Stimulated activated CD8-positive, alpha-beta memory T cell treated with anti-CD3 and anti-CD28 coated beads, Interleukin-7, amount 100 ng/mL, for 48 hours (primary cell): Measurements from ENCODE around the gene C17orf67.
A peak's percentile ranks its signal among the peaks of the same experiment; 100 is the strongest.

Experiments
- DNase-seq, 2 donors: peaks; one replicate each; pipeline ENCODE4 v3.0.0-alpha.2; 2020; ENCODE audit warnings: low read depth in 1 of 2; ENCODE audit errors: extremely low read depth in 1 of 2

C17orf67 gene

DNA sequence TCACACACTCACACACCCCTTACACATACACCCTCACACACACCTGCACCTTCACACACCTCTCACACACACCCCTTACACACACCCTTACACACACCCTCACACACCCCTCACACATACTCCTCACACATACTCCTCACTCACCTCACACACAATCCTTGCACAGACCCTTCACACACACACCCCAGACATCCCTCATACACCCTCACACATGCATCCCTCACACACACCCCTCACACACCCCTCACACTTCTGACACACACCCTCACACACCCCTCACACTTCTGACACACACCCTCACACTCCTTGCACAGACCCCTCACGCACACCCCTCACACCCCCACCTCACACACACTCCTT lies 23.9 kb downstream of the C17orf67 start:
- DNase-seq: no peak

DNA sequence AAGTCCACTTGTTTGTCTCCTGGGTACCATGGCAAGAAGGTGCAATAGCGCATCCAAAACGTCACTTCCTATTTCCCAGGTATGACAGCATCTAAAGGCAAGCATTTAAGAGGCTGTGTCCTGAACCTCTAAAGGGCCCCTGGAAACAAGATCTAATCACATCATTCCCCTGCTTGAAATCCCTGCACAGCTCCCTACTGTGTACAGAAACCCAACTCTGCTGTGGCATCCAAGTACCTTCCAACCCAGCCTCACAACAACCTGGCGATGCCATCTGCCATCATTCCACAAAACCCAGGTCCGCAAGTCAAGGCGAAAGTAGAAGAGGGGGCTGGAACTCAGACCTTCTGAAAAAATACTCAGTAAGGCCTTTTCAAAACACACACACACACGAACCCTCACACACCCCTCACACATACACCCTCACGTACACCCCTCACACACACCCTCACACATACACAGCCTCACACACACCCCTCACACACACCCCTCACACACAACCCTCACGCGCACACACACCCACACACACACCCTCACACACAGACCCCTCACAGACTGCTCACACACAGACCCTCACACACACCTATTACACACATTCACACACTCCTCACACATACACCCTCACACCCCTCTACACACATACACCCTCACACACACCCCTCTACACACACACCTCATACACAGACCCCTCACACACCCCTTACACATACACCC lies 24.5 kb downstream of the C17orf67 start:
- DNase-seq: no peak

DNA sequence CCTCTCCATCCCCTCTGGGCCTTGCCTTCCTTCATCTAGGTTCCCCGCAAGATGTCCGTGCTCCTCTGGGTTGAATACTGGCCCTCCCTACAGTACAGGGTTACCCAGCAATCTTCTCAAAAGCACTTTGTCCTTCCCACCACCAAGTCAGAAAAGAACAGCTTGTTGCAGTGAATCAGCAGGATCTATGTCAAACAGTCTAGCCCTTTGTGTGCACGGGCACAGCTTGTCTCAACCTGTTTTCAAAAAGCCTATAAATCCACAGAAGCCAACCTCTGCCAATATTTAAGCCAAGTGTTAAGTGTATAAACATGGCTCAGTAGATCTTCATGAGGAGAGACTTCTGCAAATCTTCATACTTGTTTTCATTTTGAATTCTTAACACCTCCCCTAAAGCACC lies 25.2 kb downstream of the C17orf67 start:
- DNase-seq: no peak

DNA sequence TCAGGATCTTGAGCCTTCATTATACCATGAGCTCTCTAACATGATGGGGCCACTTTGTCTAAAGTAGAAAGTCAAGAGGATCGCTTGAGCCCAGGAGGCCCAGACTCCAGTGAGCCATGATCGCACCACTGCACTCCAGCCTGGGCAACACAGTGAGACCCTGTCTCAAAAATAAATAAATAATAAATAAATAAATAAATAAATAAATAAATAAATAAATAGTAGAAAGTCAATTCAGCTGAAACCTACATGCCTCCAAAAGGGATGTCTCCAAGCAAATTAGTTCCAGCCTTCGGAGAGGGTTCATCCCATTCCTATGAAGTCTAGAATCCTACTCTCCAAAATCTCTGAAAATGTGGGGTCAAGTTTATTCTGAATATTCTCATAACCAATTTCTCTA lies 26.0 kb downstream of the C17orf67 start:
- no peak for DNase-seq

DNA sequence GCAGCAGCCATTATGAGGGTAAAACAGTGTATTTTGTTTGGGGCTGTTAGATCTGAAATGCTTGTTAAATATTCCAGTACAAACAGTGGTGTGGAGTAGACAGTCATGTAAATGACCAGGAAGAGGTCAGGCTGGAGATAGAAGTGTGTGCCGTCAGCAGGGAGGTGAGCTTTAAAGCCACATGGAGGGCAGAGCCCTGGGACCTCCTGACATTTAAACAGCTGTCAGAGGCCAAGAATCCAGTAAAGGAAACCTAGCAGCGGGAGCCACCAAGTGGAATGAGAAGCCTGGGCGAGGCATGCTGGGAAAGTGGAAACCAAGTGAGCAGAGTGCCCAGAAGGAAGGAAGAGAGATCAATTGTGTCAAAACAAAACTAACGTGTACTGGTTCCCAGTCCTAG lies 26.8 kb downstream of the C17orf67 start:
- DNase-seq: no peak

DNA sequence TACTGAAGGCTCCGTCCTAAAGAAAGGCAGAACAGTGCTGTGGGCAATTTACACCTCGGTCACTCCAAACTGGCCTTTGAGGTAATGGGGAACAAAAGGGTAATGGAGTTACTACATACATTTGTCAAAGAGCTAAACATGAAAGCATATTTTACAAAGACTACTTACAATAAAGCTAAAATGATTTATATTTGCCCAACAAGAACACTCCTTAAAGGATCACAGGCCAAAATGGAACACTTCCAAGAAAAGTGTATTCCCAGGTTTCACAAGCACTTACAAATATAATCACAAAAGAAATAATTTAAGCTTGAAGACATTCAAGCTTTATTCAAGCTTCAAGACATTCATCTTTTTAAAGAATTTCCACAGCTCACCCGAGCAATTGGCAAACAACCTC lies 29.3 kb downstream of the C17orf67 start:
- no peak for DNase-seq

DNA sequence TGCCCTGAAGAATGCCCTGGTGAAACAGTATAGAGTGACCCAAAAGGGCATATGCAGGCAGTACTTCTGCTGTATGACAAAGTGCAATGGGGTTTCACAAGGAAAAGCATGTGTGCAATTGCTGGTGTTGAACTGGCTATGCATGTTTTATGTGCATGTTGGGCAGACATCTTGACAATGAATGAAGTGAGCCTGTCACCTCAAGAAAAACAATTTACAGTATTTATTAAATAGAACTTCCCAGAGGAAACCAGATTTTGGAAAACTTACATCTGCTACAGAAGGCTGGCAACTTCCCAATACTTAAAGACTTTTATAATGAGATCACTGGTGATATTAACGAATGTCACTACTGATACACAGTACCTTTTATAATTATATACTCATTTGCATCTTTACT lies 30.6 kb downstream of the C17orf67 start:
- DNase-seq: no peak

DNA sequence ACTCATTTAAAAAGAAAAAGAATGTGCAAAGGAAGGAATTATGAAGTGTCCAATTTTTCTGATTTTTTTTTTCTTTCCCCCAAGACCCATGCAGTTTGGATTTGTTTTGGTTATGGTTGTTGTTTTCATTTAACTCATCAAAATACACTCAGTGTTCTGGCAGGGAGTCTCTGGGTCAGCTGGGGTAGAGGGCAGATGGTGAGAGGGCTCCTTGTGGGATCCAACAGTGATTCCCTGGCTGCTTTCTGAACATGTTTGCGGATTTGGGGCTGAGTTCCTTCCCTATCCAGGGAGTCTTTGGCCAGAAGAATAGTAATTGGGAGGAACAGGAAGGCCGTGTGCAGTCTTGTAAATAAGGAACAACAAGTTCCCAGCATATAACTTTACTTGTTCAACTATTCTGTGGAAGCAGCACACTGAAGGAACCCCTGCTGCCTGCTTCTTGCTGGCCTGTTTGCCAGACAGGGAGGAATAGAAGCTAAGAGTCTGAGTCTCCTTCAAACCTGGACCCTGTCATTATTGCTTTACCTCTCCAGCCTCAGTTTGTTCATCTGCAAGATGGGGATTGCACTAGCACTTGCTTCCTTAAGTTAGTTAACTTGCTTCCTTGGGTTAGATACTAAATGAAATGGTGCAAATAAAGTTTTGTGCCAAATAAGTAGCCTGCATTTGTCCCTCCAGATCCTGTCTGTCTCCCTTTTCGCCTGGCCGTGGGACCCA lies 32.1 kb downstream of the C17orf67 start:
- DNase-seq: no peak

DNA sequence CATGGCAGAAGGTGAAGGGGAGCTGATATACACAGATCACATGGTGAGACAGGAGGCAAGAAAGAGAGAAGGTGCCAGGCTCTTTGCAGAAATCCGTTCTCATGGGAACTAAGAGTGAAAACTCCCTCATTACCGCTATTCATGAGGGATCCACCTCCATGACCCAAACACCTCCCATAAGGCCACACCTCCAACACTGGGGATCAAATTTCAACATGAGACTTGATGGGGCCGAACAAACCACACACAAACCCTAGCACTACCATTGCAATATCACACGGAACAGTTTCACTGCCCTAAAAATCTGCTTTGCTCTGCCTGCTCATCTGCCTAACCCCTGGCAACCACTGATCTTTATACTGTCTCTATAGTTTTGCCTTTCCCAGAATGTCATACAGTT lies 34.8 kb downstream of the C17orf67 start:
- no peak for DNase-seq

DNA sequence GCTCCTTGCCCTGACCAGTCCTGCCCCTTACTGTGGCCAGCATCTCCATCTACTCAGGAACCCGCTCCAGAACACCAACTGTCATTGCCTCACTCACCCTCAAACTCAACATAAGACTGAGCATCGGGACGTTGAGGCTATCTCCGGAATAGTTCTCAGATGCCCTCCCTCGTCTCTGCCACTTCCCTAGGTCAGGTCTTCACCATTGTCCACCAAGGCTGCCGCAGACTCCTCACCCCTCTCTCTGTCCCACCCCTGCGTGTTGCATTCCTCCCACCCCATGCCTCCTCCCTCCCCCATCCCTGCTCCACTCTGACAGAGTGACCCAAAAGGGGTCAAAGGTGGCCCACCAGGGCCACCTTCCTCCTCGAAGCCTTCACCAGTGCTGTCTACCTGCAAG lies 37.2 kb downstream of the C17orf67 start:
- no peak for DNase-seq

DNA sequence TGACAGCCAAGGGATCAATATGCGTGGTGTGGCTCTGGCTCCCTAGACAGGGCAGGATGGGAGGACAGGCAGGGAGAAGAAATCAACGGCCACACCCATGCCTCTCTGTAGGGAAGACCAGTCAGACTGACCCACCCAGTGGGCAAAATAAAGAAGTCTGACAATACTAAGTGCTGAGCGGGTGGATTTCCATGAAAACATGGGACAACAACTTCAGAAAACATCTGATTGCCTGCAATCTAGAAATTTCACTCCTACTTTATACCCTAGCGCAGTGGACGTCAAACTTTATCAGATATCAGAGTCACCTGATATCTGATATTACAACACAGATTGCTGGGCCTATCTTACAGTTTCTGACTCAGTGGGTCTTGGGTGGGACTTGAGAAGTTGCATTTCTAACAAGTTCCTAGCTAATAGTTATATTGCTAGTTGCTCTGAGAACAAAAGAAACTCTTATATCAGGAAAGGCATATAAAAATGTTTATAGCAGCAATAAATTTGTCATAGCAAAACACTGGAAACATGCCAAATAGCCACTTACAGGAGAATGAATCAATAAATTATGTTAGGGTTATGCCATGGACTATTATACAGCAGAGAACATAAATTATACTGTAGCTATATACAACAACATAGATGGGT lies 38.4 kb downstream of the C17orf67 start:
- DNase-seq: no peak

DNA sequence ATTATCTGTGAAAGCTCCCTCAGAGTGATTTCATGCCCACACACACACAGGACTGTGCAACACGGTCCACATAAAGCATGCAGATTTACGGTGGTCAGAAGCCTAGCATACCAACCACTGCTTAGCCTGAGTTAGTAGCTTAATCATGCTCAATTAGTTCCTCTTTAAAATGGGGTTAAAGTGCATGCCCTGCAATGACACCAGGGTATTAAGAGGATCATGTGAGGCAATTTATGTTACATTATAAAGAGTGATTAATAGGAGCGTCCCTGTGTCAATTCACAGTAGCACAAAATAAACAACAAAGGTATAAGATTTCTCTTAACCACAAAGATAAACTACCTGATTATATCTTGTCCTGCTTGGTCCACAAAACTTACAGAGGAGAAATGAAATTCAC lies 39.8 kb downstream of the C17orf67 start:
- no peak for DNase-seq

DNA sequence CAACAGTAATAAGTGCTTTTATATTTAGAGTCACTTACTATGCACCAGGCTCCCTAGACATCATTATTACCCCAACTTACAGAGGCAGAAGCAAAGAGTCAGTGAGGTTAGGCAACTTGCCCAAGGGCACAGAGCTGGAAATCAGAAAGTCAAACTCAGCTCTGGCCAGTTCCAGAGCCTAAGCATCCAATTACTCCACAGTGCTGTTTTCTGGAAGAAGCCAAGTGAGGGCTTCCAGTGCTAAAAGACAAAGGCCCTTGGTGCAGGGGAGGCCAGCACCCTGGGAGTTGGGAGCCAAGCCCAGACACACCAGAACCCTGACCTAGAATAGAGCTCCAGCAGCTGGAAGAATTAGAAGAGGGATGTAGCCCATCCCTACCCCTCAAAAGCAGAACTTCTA lies 40.2 kb downstream of the C17orf67 start:
- DNase-seq: no peak

DNA sequence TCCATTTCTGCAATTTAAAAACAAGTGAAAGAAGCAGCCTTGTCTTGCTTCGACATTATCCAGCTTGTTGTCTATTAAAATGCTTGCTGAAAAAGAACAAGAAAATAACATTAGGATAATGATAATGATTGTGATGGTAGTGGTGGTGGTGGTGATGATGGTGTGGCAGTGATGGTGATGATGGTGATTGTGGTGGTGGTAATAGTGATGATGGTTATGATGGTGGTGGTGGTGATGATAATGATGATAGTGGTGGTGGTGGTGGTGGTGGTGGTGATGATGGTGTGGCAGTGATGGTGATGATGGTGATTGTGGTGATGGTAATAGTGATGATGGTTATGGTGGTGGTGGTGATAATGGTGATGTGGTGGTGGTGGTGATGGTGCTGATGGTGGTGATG lies 41.5 kb downstream of the C17orf67 start:
- no peak for DNase-seq

DNA sequence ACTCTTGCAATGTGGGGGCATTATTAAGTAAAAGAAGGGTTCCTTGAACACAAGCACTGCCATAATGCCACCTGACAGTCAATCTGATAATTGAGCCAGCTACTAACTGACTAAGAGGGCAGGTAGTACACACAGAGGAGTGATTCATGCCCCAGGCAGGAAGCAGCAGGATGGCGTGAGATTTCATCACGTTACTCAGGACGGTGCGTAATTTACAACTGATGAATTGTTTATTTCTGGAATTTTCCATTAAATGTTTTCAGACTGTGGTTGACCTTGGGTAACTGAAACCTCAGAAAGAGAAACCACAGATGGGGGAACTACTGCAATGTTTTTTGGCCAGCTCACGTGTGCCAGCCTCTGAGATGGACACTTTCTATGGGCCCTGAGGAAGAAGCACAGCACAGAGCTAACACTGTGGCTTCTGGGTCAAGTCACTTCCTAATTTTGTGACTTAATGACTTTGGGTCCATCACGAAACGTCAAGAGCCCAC lies 46.7 kb downstream of the C17orf67 start:
- peak; percentile 29 to 66 for DNase-seq

DNA sequence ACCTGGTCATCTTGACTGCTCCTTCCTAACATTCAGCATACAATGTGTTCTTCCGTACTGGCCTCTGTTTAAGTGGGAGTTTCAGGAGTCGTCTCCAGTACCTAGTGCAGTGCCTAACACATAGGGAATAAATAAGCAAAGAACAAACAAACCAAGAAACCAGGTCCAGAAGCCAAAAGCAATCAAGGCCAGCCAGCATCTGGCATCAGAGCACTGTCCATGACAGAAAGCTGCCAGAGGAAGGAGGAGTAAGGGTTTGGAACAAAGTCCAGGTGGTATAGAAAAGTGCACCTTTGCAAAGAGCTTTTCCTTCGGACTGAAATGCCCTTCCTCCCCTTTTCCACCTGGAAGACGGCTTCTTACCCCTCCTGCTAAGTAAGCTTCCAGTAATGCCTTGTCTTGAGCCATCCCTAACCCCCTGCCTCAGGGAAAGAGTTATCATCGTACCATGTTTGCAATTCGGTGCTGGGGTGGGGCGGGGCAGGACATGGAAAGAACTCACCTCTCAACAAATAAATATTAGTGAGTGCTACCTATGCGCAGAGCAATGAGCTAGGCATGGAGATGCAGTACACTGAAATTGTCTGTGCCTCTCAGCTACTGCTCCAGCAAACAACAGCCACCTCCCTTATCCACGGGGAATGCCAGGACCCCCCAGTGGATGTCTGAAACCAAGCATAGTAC lies 47.6 kb downstream of the C17orf67 start:
- no peak for DNase-seq

DNA sequence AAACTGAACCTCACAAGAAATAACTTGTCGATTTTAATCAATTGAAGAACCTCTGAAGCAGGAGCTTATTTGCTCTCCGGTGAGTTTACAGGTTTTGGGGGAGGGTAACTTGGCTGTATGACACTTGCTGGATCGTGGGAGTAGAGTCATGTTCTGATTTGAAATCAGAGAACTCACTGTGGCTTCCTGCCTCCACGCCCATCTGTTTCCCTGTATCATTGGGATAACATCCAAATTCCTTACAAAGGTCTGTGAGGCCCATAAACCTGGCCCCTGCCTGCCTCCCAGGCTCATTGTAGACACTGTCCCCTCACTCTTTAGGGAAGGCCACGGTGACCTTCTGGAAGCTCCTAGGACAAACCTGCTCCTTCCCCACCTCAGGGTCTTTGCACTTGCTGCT lies 48.3 kb downstream of the C17orf67 start:
- DNase-seq: no peak

DNA sequence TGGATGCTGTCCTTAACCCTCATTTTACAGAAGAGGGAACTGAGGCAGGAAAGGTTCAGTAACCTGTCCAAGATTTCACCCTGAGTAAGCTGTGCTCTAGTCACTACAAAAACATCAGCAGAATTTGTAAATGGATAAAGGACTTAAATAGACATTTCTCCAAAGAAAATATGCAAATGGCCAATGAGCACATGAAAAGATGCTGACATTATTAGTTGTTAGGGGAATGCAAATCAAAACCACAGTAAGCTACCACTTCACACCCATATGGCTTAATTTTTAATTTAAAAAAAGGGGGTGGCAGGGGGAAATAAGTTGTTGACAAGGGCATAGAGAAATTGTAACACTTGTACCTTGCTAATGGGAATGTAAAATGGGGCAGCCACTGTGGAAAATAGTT lies 51.4 kb downstream of the C17orf67 start:
- DNase-seq: no peak

DNA sequence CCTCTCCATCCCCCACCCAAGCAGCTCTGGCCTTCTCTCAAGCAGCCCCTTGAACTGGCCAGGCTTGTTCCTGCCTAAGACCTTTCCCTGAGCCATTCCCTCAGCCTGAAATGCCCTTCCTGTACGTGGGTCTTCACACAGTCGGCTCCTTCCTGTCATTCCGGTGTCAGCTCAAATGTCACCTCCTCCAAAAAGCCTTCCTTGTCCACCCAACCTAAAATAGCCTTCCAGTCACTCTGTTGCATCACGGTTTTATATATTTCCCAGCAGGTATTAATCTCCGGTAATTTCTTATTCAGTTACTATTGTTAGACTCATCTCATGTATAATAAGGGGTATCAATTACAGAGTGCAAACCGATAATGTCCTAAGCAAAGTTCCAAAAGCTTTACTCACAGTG lies 51.8 kb downstream of the C17orf67 start:
- no peak for DNase-seq

DNA sequence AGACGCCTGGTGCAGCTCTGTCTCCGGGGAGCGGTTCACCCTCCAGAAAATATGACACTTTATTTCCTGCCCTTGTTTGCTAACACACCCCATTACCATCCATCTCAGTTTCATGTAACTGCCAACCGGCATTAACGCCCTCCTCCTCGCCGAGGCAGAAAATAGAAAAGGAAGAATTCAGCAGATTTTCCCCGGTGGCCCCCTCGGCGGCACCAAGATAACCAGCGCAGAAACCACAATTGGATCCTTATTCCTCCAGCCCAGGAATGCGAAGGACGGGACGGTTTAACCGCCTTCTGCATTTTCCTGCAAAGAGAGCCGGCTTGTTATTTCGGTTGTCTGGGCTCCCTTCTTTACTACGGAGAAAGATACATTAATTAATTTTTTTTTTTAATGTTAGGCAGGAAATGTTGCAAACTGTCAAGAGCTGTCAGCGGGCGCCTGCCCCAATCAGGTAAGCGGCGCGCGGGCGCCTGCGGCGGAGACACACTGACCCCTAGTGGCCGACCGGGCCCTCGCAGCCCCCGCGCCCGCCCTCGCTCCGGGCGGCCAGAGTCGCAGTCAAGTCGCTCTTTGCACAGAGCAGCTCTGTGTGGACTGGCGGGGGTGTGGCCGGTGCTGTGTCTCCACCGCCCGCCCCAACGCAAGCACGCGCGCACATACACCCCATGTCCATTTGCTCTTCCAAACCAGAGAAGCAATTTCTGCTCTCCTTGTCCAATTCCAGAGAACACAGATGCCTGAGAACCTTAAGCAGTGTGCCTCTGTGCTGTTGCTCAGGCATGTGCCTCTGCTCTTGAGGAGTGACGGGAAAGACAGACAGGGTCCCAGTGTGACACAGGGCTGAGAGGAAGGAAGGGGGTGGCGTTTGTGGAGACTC lies 53.6 kb downstream of the C17orf67 start:
- DNase-seq: peak; percentile 65 to 78

DNA sequence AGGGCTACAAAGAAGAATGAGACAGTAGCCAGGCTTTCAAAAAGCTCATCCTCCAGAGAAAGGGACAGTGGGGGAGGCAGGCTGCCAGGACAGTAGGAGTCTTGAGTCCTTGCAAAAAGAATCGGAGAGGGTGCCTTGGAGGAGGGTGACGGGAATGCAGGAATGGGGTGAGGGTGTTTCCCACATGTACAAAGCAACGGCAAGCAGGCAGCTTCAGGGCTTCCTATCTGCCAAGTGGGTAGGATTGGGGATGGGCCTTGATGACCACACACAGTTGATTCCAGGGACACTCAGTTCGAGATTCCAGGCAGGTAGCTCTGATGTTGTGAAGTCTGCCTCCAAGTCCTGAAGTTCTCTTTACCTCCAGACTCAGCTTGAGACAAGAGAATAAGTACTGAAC lies 54.4 kb downstream of the C17orf67 start:
- no peak for DNase-seq
